ENCODE measurements around the gene RRP9. TPM values are rescaled to one million over a fixed set of nuclear protein-coding genes. Genes with fewer than 3 reads are reported as not detected.
A peak's percentile ranks its signal among the peaks of the same experiment; 100 is the strongest.

Gene RRP9
- total RNA-seq, 6 experiments from 2014 or later, result 5.2 to 10.8 (median 7.6) TPM

GRCh38 chr3:51982838-51983577, 41.3 kb upstream of the RRP9 start, which contains the start of gene ACY1:
Gene ACY1 (plus strand): TSS chr3:51983535. CDS start chr3:51984065, 530 bp downstream.
- TF ChIP-seq POLR2A (IDR thresholded peaks at IDR 0.05), result peak; percentile 95
- TF ChIP-seq, protein P1, sequence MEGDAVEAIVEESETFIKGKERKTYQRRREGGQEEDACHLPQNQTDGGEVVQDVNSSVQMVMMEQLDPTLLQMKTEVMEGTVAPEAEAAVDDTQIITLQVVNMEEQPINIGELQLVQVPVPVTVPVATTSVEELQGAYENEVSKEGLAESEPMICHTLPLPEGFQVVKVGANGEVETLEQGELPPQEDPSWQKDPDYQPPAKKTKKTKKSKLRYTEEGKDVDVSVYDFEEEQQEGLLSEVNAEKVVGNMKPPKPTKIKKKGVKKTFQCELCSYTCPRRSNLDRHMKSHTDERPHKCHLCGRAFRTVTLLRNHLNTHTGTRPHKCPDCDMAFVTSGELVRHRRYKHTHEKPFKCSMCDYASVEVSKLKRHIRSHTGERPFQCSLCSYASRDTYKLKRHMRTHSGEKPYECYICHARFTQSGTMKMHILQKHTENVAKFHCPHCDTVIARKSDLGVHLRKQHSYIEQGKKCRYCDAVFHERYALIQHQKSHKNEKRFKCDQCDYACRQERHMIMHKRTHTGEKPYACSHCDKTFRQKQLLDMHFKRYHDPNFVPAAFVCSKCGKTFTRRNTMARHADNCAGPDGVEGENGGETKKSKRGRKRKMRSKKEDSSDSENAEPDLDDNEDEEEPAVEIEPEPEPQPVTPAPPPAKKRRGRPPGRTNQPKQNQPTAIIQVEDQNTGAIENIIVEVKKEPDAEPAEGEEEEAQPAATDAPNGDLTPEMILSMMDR (IDR thresholded peaks at IDR 0.05), result peak in 1 of 4 donors; percentile 3
- ATAC-seq (peak; percentile 80 to 90 (median 84)), DNase-seq (peak; percentile 94 to 97 (median 97))
- 0% methylated on average over 14 of the region's 68 CpGs for WGBS (ENCODE audit: insufficient coverage, low coverage, low lambda C conversion rate, missing lambda C conversion rate)
- Histone ChIP-seq H3K9me3 (no peaks in the 10 kb centered on the region), H3K27ac (peak within 1 kb of the TSS; percentile 74 to 91 (median 83)), H3K36me3 (peaks cover 0 to 3% (median 0%) of the 10 kb centered on the region in 4 donors), H3K4me1 (peaks cover 0 to 28% (median 7%) of the 10 kb centered on the region in 4 donors), H3K27me3 (no peaks in the 10 kb centered on the region), H3K4me3 (peak within 1 kb of the TSS; percentile 55 to 80 (median 64))
- intact Hi-C loops (cut with DNase I), result no loop called here

DNA sequence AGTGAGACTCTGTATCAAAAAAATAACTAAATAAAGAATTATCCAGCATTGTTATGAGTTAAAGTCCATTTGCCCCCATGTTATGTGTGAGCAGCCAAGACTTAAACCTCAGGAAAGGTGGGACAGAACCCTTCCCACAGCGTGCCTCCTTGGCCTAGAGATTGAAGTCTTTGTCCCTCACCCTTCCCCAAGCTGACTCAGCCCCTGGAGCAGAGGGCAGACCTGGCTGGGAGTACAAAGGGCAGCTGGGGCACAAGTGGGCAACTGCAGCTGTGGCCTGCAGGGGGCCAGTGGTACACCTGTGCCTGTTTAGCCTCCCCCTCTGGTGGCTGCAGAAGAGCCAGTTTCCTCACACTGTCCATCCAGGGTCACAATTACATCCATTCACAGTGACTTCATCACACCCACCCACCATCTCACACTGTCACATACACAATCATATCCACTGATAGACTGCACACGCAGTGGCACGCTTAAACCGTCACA, 40.7 kb upstream of the RRP9 start:
- peak; percentile 80 to 91 (median 89) for DNase-seq

DNA sequence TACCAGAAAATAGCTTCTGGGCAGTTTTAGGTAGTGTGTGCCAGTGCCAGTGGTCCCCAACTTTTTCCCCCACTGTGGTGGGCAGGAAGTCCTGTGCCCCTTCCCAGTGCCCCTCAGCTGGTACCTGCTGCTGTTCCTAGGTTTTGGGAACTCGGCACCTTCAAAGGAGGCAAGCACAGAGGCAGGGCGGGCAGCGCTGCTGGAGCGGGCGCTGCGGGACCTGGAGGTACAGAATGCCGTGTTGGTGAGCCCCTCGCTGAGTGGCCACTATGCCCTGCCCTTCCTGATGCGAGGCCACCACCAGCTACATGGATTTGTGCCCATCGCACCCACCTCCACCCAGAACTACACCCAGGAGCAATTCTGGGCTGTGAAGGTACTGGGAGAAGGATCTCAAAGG, 38.5 kb upstream of the RRP9 start:
- Histone ChIP-seq H3K9me3 (no peaks in the 10 kb centered on the region), H3K36me3 (no peaks in the 10 kb centered on the region), H3K4me1 (peaks cover 0 to 38% (median 7%) of the 10 kb centered on the region in 4 donors), H3K4me3 (no peak overlapping the region), H3K27me3 (no peaks in the 10 kb centered on the region), H3K27ac (no peak overlapping the region)
- intact Hi-C loops (cut with DNase I), result no loop called here
- no peak for DNase-seq
- ATAC-seq, result no peak
- TF ChIP-seq, protein P1 (IDR thresholded peaks at IDR 0.05), result no peak
- TF ChIP-seq POLR2A (IDR thresholded peaks at IDR 0.05), result no peak
- 95% methylated on average over 7 of the region's 10 CpGs for WGBS (ENCODE audit: insufficient coverage, low coverage, low lambda C conversion rate, missing lambda C conversion rate)

More for the DNA sequence above, 40.7 kb upstream of the RRP9 start:
- intact Hi-C loops (cut with DNase I), result no loop called here
- TF ChIP-seq POLR2A (IDR thresholded peaks at IDR 0.05), result no peak
- TF ChIP-seq, protein P1 (IDR thresholded peaks at IDR 0.05), result peak; percentile 58 to 87 (median 62)
- Histone ChIP-seq H3K4me3 (peak overlapping the region; percentile 55 to 80 (median 64)), H3K27me3 (no peaks in the 10 kb centered on the region), H3K4me1 (peaks cover 0 to 33% (median 7%) of the 10 kb centered on the region in 4 donors), H3K36me3 (peaks cover 0 to 2% (median 0%) of the 10 kb centered on the region in 4 donors), H3K27ac (peak overlapping the region; percentile 74 to 91 (median 83)), H3K9me3 (no peaks in the 10 kb centered on the region)
- 2% methylated on average over 4 of the region's 4 CpGs for WGBS (ENCODE audit: insufficient coverage, low coverage, low lambda C conversion rate, missing lambda C conversion rate)
- ATAC-seq, result peak; percentile 66 to 75 (median 70)

DNA sequence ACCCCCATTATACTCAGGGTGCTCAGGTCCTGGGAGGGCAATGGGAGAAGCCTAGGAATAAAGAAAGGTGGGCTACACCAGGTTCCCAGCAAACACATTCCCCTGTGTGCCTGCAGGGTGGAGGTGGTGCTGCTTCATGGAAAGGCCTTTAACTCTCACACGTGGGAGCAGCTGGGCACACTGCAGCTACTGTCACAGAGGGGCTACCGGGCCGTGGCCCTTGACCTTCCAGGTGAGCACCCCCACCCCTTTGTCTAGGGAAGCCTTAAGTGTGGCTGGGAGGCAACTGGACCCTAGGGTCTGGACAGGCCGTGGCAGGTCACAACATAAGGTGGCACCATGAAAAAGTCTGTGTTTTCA, 36.4 kb upstream of the RRP9 start:
- H3K4me1 ChIP-seq, result peaks cover 0 to 25% (median 8%) of the 10 kb centered on the region in 4 donors
- TF ChIP-seq, protein P1 (IDR thresholded peaks at IDR 0.05), result no peak
- TF ChIP-seq POLR2A (IDR thresholded peaks at IDR 0.05), result no peak
- WGBS (ENCODE audit: insufficient coverage, low coverage, low lambda C conversion rate, missing lambda C conversion rate), result no CpG with 5 or more reads among the region's 4 CpGs

More for the DNA sequence above, 36.4 kb upstream of the RRP9 start:
- H3K9me3 ChIP-seq, result no peaks in the 10 kb centered on the region
- intact Hi-C loops (cut with DNase I), result no loop called here
- H3K27me3 ChIP-seq, result no peaks in the 10 kb centered on the region
- H3K36me3 ChIP-seq, result no peaks in the 10 kb centered on the region
- DNase-seq (no peak), ATAC-seq (no peak)
- no peak overlapping the region for H3K27ac ChIP-seq
- H3K4me3 ChIP-seq, result no peak overlapping the region
